Endothelial cell (in vitro differentiated cells): ENCODE results near the gene PDE5A. TPM values are rescaled to one million over a fixed set of nuclear protein-coding genes. Genes with fewer than 3 reads are reported as not detected.
A peak's percentile ranks its signal among the peaks of the same experiment; 100 is the strongest.

ENCODE experiments used
- DNase-seq: peaks from one replicate; pipeline ENCODE4 v3.0.0; 2021; ENCODE audit warnings: low spot score
- H3K27ac Mint-ChIP-seq: one replicate; pipeline ENCODE4 v1.8.0; 2021; ENCODE audit warnings: mixed read lengths, inconsistent platforms; ENCODE audit not compliant: unreplicated experiment
- H3K27me3 Mint-ChIP-seq: one replicate; pipeline ENCODE4 v1.8.0; 2021; ENCODE audit warnings: mild to moderate bottlenecking, moderate library complexity, mixed read lengths, inconsistent platforms; ENCODE audit not compliant: unreplicated experiment
- H3K36me3 Mint-ChIP-seq: one replicate; pipeline ENCODE4 v1.8.0; 2021; ENCODE audit warnings: mild to moderate bottlenecking, low read depth, mixed read lengths, inconsistent platforms; ENCODE audit not compliant: unreplicated experiment
- H3K4me1 Mint-ChIP-seq: one replicate; pipeline ENCODE4 v1.8.0; 2021; ENCODE audit warnings: mild to moderate bottlenecking, mixed read lengths, inconsistent platforms; ENCODE audit not compliant: unreplicated experiment
- H3K4me3 Mint-ChIP-seq: one replicate; pipeline ENCODE4 v1.8.0; 2021; ENCODE audit warnings: mild to moderate bottlenecking, mixed read lengths, inconsistent platforms; ENCODE audit not compliant: unreplicated experiment
- H3K9me3 Mint-ChIP-seq: one replicate; pipeline ENCODE4 v1.8.0; 2021; ENCODE audit warnings: mixed read lengths, inconsistent platforms; ENCODE audit not compliant: unreplicated experiment
- total RNA-seq: library from RNA; stranded (reverse); fragmentation: NEBNext Ultra II Directional; extraction: Animal tissue kit (Norgen Biotek cat#: 25700); gene quantifications from one replicate; pipeline ENCODE4 v1.2.1, GENCODE V29; 2021; ENCODE audit not compliant: unreplicated experiment
- TF ChIP-seq, protein P1 (sequence below): fragments of 200-600 bp; sonication (generic); IDR thresholded peaks from one replicate; pipeline ENCODE4 v1.5.0; 2021; ENCODE audit warnings: antibody characterized with exemption; ENCODE audit not compliant: unreplicated experiment

PDE5A gene
- total RNA-seq, 1 donor from 2014 or later = 3.4 TPM

DNA sequence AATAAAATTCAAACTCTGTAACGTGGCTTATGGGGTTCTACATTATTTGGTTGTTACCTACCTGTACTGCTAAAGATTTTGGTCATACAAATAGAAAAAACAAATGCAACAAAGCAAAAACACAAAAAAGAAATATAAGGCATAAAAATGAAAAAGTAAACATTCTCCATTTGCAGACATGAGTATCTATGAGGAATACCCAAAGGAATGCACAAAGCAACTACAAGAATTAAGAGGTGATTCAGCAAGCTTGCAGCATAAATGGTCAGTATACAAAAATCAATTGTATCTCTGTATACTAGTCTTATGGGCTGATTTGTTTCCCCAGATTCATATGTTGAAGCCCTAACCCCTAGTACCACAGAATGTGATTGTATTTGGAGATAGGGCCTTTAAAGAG lies 3.6 kb upstream of the PDE5A start:
- DNase-seq = no peak
- Mint-ChIP-seq H3K36me3 (no peaks in the 10 kb centered on the region), H3K4me3 (no peak overlapping the region), H3K9me3 (no peaks in the 10 kb centered on the region), H3K27ac (no peak overlapping the region), H3K4me1 (no peaks in the 10 kb centered on the region), H3K27me3 (no peaks in the 10 kb centered on the region)
- TF ChIP-seq, protein P1, sequence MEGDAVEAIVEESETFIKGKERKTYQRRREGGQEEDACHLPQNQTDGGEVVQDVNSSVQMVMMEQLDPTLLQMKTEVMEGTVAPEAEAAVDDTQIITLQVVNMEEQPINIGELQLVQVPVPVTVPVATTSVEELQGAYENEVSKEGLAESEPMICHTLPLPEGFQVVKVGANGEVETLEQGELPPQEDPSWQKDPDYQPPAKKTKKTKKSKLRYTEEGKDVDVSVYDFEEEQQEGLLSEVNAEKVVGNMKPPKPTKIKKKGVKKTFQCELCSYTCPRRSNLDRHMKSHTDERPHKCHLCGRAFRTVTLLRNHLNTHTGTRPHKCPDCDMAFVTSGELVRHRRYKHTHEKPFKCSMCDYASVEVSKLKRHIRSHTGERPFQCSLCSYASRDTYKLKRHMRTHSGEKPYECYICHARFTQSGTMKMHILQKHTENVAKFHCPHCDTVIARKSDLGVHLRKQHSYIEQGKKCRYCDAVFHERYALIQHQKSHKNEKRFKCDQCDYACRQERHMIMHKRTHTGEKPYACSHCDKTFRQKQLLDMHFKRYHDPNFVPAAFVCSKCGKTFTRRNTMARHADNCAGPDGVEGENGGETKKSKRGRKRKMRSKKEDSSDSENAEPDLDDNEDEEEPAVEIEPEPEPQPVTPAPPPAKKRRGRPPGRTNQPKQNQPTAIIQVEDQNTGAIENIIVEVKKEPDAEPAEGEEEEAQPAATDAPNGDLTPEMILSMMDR = no peak

DNA sequence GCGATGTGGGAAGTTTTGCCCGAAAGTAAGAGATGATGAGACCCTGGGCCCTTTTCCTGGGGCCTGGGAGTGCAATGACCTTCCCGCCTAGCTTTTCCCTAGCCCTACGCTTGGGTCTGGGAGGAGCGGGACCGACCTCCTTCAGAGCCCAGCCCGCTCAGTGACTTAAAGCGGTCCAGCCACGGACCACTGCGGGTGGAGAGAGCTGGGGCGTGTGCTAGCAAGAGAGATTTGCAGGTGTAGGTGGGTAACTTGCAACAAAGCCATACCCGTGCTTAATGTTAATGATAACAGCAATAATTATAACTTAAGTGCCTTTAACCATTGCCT lies 503 bp upstream of the PDE5A start:
- Mint-ChIP-seq H3K27me3 (no peaks in the 10 kb centered on the region), H3K9me3 (no peaks in the 10 kb centered on the region), H3K36me3 (no peaks in the 10 kb centered on the region), H3K4me1 (peaks cover 7% of the 10 kb centered on the region), H3K27ac (no peak overlapping the region), H3K4me3 (peak overlapping the region; percentile 91)
- TF ChIP-seq, protein P1 = no peak
- DNase-seq = no peak

DNA sequence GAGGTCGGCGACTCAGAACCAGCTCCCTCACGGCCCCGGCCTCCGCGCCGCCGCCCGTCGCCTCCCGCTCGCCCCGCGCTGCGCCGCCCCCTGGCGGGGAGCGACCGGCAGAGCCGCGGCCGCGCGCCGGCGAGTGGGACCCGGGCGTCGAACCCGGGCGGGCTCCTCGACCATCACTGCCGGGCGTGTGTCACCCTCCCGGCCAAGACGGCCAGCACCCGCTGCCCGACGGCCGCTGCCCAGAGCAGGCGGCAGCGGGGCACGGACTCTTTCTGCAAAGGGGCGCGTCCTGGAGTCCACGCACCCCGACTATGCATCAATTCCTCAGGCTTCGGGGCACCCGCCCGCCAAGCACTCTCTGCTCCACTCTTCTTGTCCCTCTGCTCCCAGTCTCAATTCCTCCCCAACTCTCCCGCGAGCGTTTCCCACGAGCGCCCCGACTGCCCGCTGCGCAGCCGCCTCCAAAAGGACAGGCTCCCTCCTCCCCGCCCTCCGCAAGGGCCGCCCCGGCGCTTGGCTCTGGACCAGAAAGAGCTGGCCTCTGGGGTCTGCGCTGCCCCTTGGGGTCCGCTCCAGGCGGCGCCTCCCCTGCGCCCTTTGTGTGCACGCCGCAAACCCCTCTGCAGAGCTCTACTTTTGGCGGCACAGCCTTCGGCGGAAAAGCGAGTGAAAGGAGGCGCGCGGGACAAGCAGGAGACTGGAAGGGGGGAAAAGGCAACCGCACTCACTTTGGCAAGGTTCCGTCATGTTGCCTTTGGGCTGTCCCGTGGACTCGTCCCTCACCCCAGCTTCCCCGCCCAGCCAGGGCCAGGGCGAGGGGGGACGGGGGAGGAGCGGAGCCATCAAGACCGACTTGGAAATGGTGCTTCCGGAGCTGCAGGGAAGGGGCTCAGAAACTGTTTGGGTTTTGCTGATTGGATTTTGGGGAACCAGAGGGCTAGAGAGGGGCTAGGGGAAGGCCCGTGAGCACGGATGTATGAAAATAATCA lies 1.0 kb downstream of the PDE5A start:
- TF ChIP-seq, protein P1 = peak; percentile 58
- peak; percentile 81 for DNase-seq
- no peaks in the 10 kb centered on the region for H3K27me3 Mint-ChIP-seq
- H3K36me3 Mint-ChIP-seq = no peaks in the 10 kb centered on the region
- H3K27ac Mint-ChIP-seq = peak overlapping the region; percentile 38
- no peaks in the 10 kb centered on the region for H3K9me3 Mint-ChIP-seq
- peaks cover 7% of the 10 kb centered on the region for H3K4me1 Mint-ChIP-seq
- H3K4me3 Mint-ChIP-seq = peak overlapping the region; percentile 96

DNA sequence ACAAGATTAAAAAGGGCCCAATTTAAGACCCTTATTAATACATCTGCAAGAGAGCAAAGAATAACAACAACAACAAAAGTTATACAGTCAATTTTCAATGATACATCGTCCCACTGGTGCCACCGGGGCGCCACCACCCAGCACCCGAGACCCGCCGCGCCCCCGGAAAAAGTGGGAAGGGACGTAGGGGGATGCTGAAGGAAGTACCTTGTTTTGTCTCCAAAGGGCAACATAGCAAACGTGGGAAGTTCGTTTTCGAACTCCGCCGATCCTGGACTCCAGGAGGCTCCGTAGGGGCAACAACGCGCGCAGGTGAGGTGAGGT lies 1.7 kb downstream of the PDE5A start:
- DNase-seq = no peak
- H3K4me1 Mint-ChIP-seq = peaks cover 7% of the 10 kb centered on the region
- H3K9me3 Mint-ChIP-seq = no peaks in the 10 kb centered on the region
- no peaks in the 10 kb centered on the region for H3K27me3 Mint-ChIP-seq
- TF ChIP-seq, protein P1 = no peak
- H3K27ac Mint-ChIP-seq = peak overlapping the region; percentile 48
- H3K4me3 Mint-ChIP-seq = peak overlapping the region; percentile 93
- H3K36me3 Mint-ChIP-seq = no peaks in the 10 kb centered on the region

DNA sequence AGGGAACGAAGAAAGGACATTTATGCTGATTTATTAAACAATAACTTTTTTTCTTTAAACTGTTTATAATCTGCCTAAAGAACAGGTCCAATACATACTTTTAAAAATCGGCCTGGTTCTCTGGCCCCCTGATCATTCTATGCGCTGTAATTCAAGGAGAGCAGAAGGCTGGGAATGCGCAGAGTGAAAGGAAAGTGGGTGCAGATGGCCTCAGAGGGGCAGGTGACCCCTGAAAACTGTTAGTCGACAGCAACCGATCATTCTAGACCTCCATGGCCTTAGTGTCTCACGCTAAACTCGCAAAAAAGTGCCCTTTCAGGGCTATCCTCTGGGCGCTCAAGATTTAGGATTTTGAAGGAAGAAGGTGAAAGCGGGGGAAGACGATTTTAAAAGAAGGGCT lies 2.2 kb downstream of the PDE5A start:
- Mint-ChIP-seq H3K9me3 (no peaks in the 10 kb centered on the region), H3K36me3 (no peaks in the 10 kb centered on the region), H3K4me1 (peaks cover 7% of the 10 kb centered on the region), H3K27me3 (no peaks in the 10 kb centered on the region), H3K27ac (no peak overlapping the region), H3K4me3 (peak overlapping the region; percentile 93)
- TF ChIP-seq, protein P1 = no peak
- DNase-seq = no peak
